Liver (tissue), 9 donors: ENCODE results near the gene HSF4. TPM values are rescaled to one million over a fixed set of nuclear protein-coding genes. Genes with fewer than 3 reads are reported as not detected.

ENCODE experiments used
- DNase-seq: peaks from one replicate; pipeline ENCODE4 v3.0.0-alpha.2; 2017; ENCODE audit warnings: low spot score
- H3K27ac ChIP-seq, 2 donors: one replicate each; pipeline ENCODE4 v1.7.0; 2013; ENCODE audit warnings: inconsistent platforms in 2 of 2, low read length in 2 of 2, control low read depth in 1 of 2, low read depth in 1 of 2, mild to moderate bottlenecking in 1 of 2
- H3K27me3 ChIP-seq, 4 donors: one replicate each; pipeline versions ENCODE4 v1.6.1 to v1.7.0; 2013; ENCODE audit warnings: low read length in 3 of 4, inconsistent platforms in 1 of 4, mild to moderate bottlenecking in 1 of 4, moderate library complexity in 1 of 4; ENCODE audit not compliant: control insufficient read depth in 4 of 4, insufficient read depth in 4 of 4
- H3K36me3 ChIP-seq, 4 donors: one replicate each; pipeline versions ENCODE4 v1.6.1 to v1.7.0; 2013; ENCODE audit warnings: low read length in 3 of 4, mild to moderate bottlenecking in 3 of 4, low read depth in 1 of 4, moderate library complexity in 1 of 4; ENCODE audit not compliant: control insufficient read depth in 4 of 4, insufficient read depth in 3 of 4
- H3K4me1 ChIP-seq, 4 donors: one replicate each; pipeline versions ENCODE4 v1.6.1 to v1.7.0; 2013; ENCODE audit warnings: low read length in 3 of 4, mild to moderate bottlenecking in 3 of 4, moderate library complexity in 1 of 4; ENCODE audit not compliant: control insufficient read depth in 4 of 4, insufficient read depth in 4 of 4
- H3K4me3 ChIP-seq, 3 donors: one replicate each; pipeline versions ENCODE4 v1.6.1 to v1.7.0; 2013; ENCODE audit warnings: low read length in 3 of 3, control low read depth in 1 of 3, low read depth in 1 of 3, mild to moderate bottlenecking in 1 of 3
- H3K9ac ChIP-seq, 2 donors: one replicate each; pipeline ENCODE4 v1.7.0; 2013; ENCODE audit warnings: low read length in 2 of 2, mild to moderate bottlenecking in 2 of 2, moderate library complexity in 2 of 2, control low read depth in 1 of 2, low read depth in 1 of 2
- H3K9me3 ChIP-seq, 4 donors: one replicate each; pipeline versions ENCODE4 v1.6.1 to v1.7.0; 2013; ENCODE audit warnings: low read length in 3 of 4; ENCODE audit not compliant: control insufficient read depth in 4 of 4
- EGR1 ChIP-seq, 2 donors: IDR thresholded peaks; 2 replicates each; pipeline ENCODE4 v1.6.1; 2016 to 2018; ENCODE audit warnings: antibody characterized with exemption in 2 of 2, low read depth in 2 of 2
- FOXA2 ChIP-seq: IDR thresholded peaks from 2 replicates; pipeline ENCODE4 v1.6.1; 2016; ENCODE audit warnings: antibody characterized with exemption
- GABPA ChIP-seq, 2 donors: IDR thresholded peaks in 1 of 2; conservative IDR thresholded peaks in 1 of 2; 2 replicates each; pipeline ENCODE4 v1.6.1; 2016; ENCODE audit warnings: antibody characterized with exemption in 2 of 2, mild to moderate bottlenecking in 1 of 2, moderate library complexity in 1 of 2
- NR2F2 ChIP-seq: IDR thresholded peaks from 2 replicates; pipeline ENCODE4 v1.6.1; 2016; ENCODE audit warnings: antibody characterized with exemption
- RAD21 ChIP-seq, 2 donors: IDR thresholded peaks; 2 replicates each; pipeline ENCODE4 v1.6.1; 2016; ENCODE audit warnings: antibody characterized with exemption in 2 of 2, mild to moderate bottlenecking in 2 of 2
- SP1 ChIP-seq: IDR thresholded peaks from 2 replicates; pipeline ENCODE4 v1.6.1; 2018; ENCODE audit warnings: antibody characterized with exemption, mild to moderate bottlenecking
- TAF1 ChIP-seq: conservative IDR thresholded peaks from 2 replicates; pipeline ENCODE4 v1.6.1; 2016; ENCODE audit warnings: antibody characterized with exemption, mild to moderate bottlenecking
- YY1 ChIP-seq: IDR thresholded peaks from 2 replicates; pipeline ENCODE4 v1.6.1; 2016; ENCODE audit warnings: antibody characterized with exemption, mild to moderate bottlenecking
- WGBS: extraction: QIAGEN DNeasy Blood & Tissue Kit; methylation state at CpG from one replicate; pipeline ENCODE4 v1.1.7; 2013; 5-methylcytosine and 5-hydroxymethylcytosine counted together
- polyA plus RNA-seq, 2 donors: library from polyadenylated mRNA; stranded (reverse) in 1 of 2; unstranded in 1 of 2; fragments of 200-250 nt in 1 of 2; fragments of >200 nt in 1 of 2; fragmentation: Nextera tagmentation in 1 of 2; extraction: Ambion mirVana in 1 of 2; gene quantifications; one replicate each; pipeline versions ENCODE4 v1.2.1 to v1.2.3, GENCODE V29; 2013 to 2015
- total RNA-seq, 2 donors: library from RNA; depleted of rRNA; stranded (reverse); fragments of >200 nt; gene quantifications; one replicate each; pipeline ENCODE4 v1.2.3, GENCODE V29; 2014
- TF ChIP-seq, protein P1 (sequence below): fragments of 150-350 bp; IDR thresholded peaks from 2 replicates; pipeline ENCODE4 v1.5.1; 2017; ENCODE audit warnings: improper control_type of control experiment, low read depth, low read length; ENCODE audit not compliant: missing input control
- TF ChIP-seq, protein P2 (sequence below): IDR thresholded peaks from 2 replicates; pipeline ENCODE4 v1.6.1; 2016; ENCODE audit warnings: antibody characterized with exemption
- donor health status: healthy.
- donor health status: healthy.
- donor health status: healthy.
- donor health status: healthy.
- donor health status: healthy.

The HSF4 gene
- total and polyA plus RNA-seq, 4 donors, result 0.42 to 5.1 (median 4.3) TPM

DNA sequence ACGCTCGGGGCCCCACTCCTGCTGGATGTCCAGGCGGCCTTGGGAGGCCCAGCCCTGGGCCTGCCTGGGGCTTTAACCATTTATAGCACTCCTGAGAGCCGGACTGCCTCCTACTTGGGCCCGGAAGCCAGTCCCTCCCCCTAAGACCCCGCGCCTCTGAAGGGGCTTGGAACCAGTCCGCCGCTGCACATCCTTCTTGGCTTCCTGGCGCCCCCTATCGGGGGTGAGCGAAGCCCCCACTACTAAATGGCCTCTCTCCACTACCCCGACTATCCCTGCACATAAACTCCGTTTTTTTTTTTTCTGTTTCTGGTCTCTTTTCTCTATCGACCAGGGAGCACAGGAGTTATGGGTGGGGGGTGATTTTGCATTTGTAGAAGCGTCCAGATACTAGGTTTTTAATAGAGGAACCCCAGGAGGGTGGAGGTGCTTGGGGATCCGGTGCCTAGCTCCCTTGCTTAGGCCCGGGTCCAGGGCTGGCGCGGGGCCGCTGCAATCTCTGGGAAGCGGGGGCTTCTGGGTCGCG, 5.2 kb downstream of the HSF4 start:
- DNase-seq, result no peak
- peaks cover 0 to 2% (median 0%) of the 10 kb centered on the region in 4 donors for H3K36me3 ChIP-seq
- peak overlapping the region in 1 of 2 donors; percentile 36 for H3K27ac ChIP-seq
- no peaks in the 10 kb centered on the region for H3K9me3 ChIP-seq
- TF ChIP-seq YY1, result no peak
- no peak for TF ChIP-seq EGR1 (IDR thresholded peaks at IDR 0.05; ENCODE audit: low read depth in 2 of 2)
- TF ChIP-seq SP1, result no peak
- TF ChIP-seq, protein P1, sequence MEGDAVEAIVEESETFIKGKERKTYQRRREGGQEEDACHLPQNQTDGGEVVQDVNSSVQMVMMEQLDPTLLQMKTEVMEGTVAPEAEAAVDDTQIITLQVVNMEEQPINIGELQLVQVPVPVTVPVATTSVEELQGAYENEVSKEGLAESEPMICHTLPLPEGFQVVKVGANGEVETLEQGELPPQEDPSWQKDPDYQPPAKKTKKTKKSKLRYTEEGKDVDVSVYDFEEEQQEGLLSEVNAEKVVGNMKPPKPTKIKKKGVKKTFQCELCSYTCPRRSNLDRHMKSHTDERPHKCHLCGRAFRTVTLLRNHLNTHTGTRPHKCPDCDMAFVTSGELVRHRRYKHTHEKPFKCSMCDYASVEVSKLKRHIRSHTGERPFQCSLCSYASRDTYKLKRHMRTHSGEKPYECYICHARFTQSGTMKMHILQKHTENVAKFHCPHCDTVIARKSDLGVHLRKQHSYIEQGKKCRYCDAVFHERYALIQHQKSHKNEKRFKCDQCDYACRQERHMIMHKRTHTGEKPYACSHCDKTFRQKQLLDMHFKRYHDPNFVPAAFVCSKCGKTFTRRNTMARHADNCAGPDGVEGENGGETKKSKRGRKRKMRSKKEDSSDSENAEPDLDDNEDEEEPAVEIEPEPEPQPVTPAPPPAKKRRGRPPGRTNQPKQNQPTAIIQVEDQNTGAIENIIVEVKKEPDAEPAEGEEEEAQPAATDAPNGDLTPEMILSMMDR, result peak; percentile 25
- no peak for TF ChIP-seq FOXA2
- WGBS, result 25% methylated on average over 24 of the region's 24 CpGs
- no peak overlapping the region for H3K9ac ChIP-seq
- H3K4me1 ChIP-seq, result peaks cover 17 to 31% (median 24%) of the 10 kb centered on the region in 4 donors
- H3K4me3 ChIP-seq, result peak overlapping the region in 2 of 3 donors; percentile 49 to 60
- H3K27me3 ChIP-seq, result no peaks in the 10 kb centered on the region

DNA sequence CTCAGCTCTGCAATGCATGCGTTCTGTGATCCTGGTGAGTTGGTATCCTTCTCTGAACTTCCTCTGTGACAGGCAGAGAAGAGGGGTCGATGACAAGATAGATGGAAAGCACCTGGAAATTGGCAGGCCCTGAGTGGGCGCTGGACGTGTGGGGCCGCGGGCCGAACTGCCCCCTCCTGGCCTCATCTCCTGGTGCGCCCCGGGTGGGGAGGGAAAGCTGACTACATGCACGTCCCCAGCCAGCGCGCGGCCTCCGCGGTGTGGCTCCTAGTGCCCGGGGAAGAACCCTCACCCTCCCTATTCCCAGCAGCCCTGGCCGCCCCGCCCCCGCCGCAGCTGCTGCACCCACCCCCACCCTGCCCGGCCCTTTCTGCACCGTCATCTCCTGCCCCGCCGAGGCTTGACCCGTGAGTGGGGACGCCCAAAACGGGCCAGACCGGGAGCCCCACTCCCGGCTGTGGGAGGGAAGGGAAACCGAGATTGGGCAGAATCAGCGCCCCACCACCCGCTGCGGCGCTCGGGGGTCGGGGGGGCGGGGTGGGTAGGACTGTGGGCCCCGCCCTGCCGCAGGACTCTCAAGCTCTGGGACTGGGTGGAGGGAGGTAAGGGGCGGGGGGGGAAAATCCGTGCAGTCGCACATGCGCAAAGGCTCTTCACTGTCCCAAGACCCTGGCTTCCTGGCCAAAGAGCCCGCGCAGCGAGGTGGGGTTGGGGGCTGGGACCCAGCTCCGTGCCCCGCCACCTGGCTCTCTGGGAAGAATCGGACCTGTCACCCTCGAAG, 5.8 kb downstream of the HSF4 start, which contains the start of gene NOL3:
Gene NOL3, plus strand, starts transcription at position 371 of the 781 bp plus-strand sequence.
- Histone ChIP-seq H3K9ac (peak within 1 kb of the TSS; percentile 13 to 65), H3K27me3 (no peaks in the 10 kb centered on the region), H3K9me3 (no peaks in the 10 kb centered on the region), H3K4me1 (peaks cover 11 to 27% (median 19%) of the 10 kb centered on the region in 4 donors), H3K27ac (peak within 1 kb of the TSS in 1 of 2 donors; percentile 60), H3K4me3 (peak within 1 kb of the TSS in 2 of 3 donors; percentile 49 to 60), H3K36me3 (peaks cover 0 to 2% (median 0%) of the 10 kb centered on the region in 4 donors)
- TF ChIP-seq EGR1 (IDR thresholded peaks at IDR 0.05; ENCODE audit: low read depth in 2 of 2) (no peak), RAD21 (IDR thresholded peaks at IDR 0.05) (no peak), SP1 (peak; percentile 26)
- 6% methylated on average over 50 of the region's 50 CpGs for WGBS
- DNase-seq, result peak; percentile 69

DNA sequence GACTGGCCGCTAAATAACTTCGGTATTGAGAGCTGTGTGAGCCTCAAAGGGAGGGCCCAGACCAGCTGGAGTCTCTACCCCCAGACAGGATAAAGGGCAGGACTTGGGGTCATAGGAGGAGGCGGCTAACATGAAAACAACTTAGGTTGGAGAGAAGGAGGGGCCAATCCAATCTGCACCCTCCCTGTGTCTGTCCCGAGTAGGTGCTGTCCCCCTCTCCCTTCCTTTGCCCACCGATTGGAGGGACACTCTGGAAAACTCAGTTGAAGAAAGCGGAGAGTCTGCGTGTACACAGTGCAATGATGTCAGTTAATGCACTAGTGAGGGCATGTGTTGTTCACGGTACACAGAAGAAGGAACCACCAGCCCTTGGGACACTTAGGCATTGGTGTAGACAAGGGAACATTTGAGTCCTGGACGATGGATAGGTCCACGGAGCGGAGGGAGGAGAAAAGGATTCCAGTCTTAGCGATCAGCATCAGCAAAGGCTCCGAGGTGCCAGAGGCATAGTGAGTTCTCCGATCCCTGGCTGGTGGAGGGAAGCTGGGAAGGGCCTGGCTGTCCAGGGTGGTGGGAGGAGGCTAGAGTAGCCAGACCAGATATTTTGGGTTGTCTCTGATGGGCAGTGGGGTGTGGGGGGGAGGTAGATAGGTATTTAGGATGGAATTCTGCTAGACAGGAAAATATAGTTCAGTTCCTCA, 6.6 kb downstream of the HSF4 start:
- Histone ChIP-seq H3K4me3 (peak overlapping the region in 1 of 3 donors; percentile 60), H3K4me1 (peaks cover 11 to 26% (median 19%) of the 10 kb centered on the region in 4 donors), H3K36me3 (peaks cover 0 to 2% (median 0%) of the 10 kb centered on the region in 4 donors), H3K27me3 (no peaks in the 10 kb centered on the region), H3K9ac (peak overlapping the region; percentile 13 to 65), H3K9me3 (no peaks in the 10 kb centered on the region), H3K27ac (peak overlapping the region in 1 of 2 donors; percentile 60)
- 67% methylated on average over 14 of the region's 14 CpGs for WGBS
- DNase-seq, result no peak
- TF ChIP-seq, protein P2, sequence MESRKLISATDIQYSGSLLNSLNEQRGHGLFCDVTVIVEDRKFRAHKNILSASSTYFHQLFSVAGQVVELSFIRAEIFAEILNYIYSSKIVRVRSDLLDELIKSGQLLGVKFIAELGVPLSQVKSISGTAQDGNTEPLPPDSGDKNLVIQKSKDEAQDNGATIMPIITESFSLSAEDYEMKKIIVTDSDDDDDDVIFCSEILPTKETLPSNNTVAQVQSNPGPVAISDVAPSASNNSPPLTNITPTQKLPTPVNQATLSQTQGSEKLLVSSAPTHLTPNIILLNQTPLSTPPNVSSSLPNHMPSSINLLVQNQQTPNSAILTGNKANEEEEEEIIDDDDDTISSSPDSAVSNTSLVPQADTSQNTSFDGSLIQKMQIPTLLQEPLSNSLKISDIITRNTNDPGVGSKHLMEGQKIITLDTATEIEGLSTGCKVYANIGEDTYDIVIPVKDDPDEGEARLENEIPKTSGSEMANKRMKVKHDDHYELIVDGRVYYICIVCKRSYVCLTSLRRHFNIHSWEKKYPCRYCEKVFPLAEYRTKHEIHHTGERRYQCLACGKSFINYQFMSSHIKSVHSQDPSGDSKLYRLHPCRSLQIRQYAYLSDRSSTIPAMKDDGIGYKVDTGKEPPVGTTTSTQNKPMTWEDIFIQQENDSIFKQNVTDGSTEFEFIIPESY, result no peak
- TF ChIP-seq TAF1, result no peak
- no peak for TF ChIP-seq GABPA (IDR thresholded peaks at IDR 0.05 in 1 of 2, conservative IDR thresholded peaks at IDR 0.05 in 1 of 2)
- peak; percentile 26 for TF ChIP-seq NR2F2
